Progenitor cell of endocrine pancreas (in vitro differentiated cells): ENCODE results near the gene SERINC2. TPM values are rescaled to one million over a fixed set of nuclear protein-coding genes. Genes with fewer than 3 reads are reported as not detected.
A peak's percentile ranks its signal among the peaks of the same experiment; 100 is the strongest.

Experiments
- DNase-seq: peaks from one replicate; pipeline ENCODE4 v3.0.0; 2021; ENCODE audit warnings: low spot score; ENCODE audit not compliant: unreplicated experiment
- H3K27ac Mint-ChIP-seq: 2 replicates; pipeline ENCODE4 v1.8.0; 2021; ENCODE audit warnings: mild to moderate bottlenecking, moderate library complexity, mixed read lengths
- H3K27me3 Mint-ChIP-seq: 2 replicates; pipeline ENCODE4 v1.8.0; 2021; ENCODE audit warnings: mixed read lengths
- H3K36me3 Mint-ChIP-seq: 2 replicates; pipeline ENCODE4 v1.8.0; 2022; ENCODE audit warnings: mixed read lengths; ENCODE audit not compliant: insufficient read depth
- H3K4me1 Mint-ChIP-seq: 2 replicates; pipeline ENCODE4 v1.8.0; 2021; ENCODE audit warnings: low read depth, mixed read lengths
- H3K4me3 Mint-ChIP-seq: 2 replicates; pipeline ENCODE4 v1.8.0; 2021; ENCODE audit warnings: low read depth, mild to moderate bottlenecking, moderate library complexity, mixed read lengths
- H3K9me3 Mint-ChIP-seq: 2 replicates; pipeline ENCODE4 v1.8.0; 2021; ENCODE audit warnings: low read depth, mixed read lengths
- CTCF ChIP-seq: fragments of 200-600 bp; sonication (generic); IDR thresholded peaks from one replicate; pipeline ENCODE4 v1.5.0; 2021; ENCODE audit warnings: antibody characterized with exemption, mild to moderate bottlenecking; ENCODE audit not compliant: unreplicated experiment
- total RNA-seq: library from RNA; stranded (reverse); gene quantifications from 2 replicates; pipeline ENCODE4 v1.2.1, GENCODE V29; 2021

Gene SERINC2
- total RNA-seq, 1 donor from 2014 or later = 65.7 TPM

DNA sequence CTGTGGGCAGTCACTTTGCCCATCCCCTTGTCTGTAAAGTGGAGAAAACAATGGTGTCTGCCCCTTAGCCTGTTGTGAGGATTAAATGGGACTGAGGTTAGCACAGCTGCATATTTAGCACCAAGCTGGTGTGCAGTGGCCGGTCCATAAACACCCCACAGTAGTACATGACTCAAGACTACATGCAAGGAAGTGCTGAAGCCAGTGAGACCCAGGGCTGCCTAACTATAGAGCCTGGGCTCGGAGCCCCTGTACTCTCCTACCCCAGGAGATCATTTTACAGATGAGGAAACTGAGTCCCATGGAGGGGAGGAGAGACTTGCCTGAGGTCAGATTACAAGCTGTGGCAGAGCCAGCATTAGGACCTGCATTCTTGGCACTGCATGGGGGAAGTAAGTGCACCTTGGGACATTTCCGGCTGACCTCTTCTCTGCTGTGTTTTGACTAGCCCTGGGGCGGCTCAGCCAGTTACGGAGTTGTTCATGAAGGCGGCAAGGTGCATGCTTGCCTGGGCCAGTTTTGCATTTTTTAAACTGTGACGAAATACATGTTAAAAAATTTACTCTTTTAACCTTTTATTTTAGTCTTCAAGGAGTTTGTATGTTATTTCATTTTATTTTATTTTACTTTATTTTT is 3.2 kb downstream of the SERINC2 start:
- H3K27ac Mint-ChIP-seq = no peak overlapping the region
- peaks cover 8% of the 10 kb centered on the region for H3K4me1 Mint-ChIP-seq
- H3K27me3 Mint-ChIP-seq = peaks cover 3% of the 10 kb centered on the region
- peaks cover 2% of the 10 kb centered on the region for H3K36me3 Mint-ChIP-seq
- no peak for TF ChIP-seq CTCF
- H3K9me3 Mint-ChIP-seq = no peaks in the 10 kb centered on the region
- no peak for DNase-seq
- peak overlapping the region; percentile 26 for H3K4me3 Mint-ChIP-seq

GRCh38 chr1:31417148-31417547 is 4.1 kb downstream of the SERINC2 start:
- peaks cover 8% of the 10 kb centered on the region for H3K4me1 Mint-ChIP-seq
- peak overlapping the region; percentile 11 for H3K27ac Mint-ChIP-seq
- no peak overlapping the region for H3K4me3 Mint-ChIP-seq
- H3K9me3 Mint-ChIP-seq = no peaks in the 10 kb centered on the region
- DNase-seq = no peak
- no peak for TF ChIP-seq CTCF
- H3K27me3 Mint-ChIP-seq = no peaks in the 10 kb centered on the region
- H3K36me3 Mint-ChIP-seq = peaks cover 2% of the 10 kb centered on the region

GRCh38 chr1:31418626-31419323 is 5.8 kb downstream of the SERINC2 start:
- Mint-ChIP-seq H3K4me1 (peaks cover 11% of the 10 kb centered on the region), H3K9me3 (no peaks in the 10 kb centered on the region), H3K27me3 (no peaks in the 10 kb centered on the region), H3K27ac (no peak overlapping the region), H3K36me3 (peaks cover 2% of the 10 kb centered on the region), H3K4me3 (no peak overlapping the region)
- TF ChIP-seq CTCF = no peak
- DNase-seq = no peak

DNA sequence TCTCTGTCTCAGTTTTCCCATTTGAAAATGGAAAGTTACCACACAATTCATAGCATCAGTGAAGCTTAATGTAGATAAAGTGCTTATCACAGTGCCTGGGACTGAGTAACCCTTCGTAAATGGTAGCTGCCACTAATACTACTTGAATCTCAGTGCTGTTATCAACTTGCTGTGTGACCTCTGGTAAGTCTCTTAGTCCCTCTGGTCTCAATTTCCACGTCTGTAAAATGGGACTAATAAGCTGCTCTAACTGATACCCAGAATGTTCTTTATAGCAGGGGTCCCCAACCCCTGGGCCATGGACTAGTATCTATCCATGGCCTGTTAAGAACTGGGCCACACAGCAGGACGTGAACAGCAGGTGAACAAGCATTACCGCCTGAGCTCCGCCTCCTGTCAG is 7.7 kb downstream of the SERINC2 start:
- Mint-ChIP-seq H3K9me3 (no peaks in the 10 kb centered on the region), H3K27me3 (no peaks in the 10 kb centered on the region), H3K4me3 (no peak overlapping the region), H3K27ac (no peak overlapping the region), H3K36me3 (peaks cover 2% of the 10 kb centered on the region), H3K4me1 (peaks cover 6% of the 10 kb centered on the region)
- TF ChIP-seq CTCF = no peak
- no peak for DNase-seq

GRCh38 chr1:31421371-31422040 is 8.5 kb downstream of the SERINC2 start:
- no peak for DNase-seq
- H3K36me3 Mint-ChIP-seq = peaks cover 2% of the 10 kb centered on the region
- no peak overlapping the region for H3K27ac Mint-ChIP-seq
- H3K9me3 Mint-ChIP-seq = no peaks in the 10 kb centered on the region
- peak; percentile 53 for TF ChIP-seq CTCF
- no peak overlapping the region for H3K4me3 Mint-ChIP-seq
- H3K27me3 Mint-ChIP-seq = no peaks in the 10 kb centered on the region
- H3K4me1 Mint-ChIP-seq = peaks cover 6% of the 10 kb centered on the region
